ENCODE measurements around the gene MALL.

GRCh38 chr2:110099471-110100225 lies 16.0 kb downstream of the MALL start:
- TF ChIP-seq POLR2AphosphoS5 (IDR thresholded peaks at IDR 0.05): no peak
- no peak for TF ChIP-seq POLR2A (IDR thresholded peaks at IDR 0.05)
- TF ChIP-seq CTCF (IDR thresholded peaks at IDR 0.05): no peak

Data from upper lobe of left lung (tissue), 4 donors.